ENCODE measurements around the gene STOML3.

Gene STOML3

DNA sequence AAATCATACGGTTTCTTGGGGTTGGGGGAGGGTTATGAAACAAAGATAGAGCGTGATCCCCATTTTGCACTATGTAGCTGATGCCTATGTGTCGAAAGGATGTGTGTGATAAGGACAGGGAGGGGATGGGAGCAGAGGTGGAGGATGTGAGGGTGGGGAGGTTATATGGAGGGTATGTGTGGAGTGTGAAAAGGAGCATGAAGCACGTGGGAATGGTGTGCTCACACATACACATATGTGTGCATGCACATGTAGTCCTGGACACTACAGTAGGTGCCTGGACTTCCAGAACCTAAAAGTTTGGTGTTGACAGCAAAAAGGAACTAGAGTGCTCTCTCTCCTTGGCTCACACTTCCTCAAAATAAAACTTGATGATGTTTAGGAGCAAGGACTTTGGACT lies 25.4 kb downstream of the STOML3 start:
- no peak for ATAC-seq (replicated peaks)

DNA sequence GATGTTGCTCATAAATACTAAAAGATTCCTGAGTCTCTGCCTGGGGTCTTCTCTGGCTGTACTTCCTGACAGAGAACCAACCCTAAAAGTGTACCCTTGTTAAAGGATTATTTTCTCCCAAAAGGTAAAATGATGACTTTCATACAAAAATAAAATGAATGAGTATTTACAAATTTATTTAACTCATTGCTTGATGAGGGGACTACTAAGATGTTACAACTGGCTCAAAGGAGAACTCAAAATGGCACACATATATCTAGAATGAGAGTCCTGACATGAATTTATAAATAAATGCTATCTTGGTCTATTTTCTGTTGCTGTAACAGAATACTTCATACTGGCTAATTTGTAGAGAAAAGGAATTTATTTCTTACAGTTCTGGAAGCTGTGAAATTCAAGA lies 30.5 kb downstream of the STOML3 start:
- Mint-ChIP-seq H3K9me3 (peaks cover 0 to 8% of the 10 kb centered on the region in 2 donors), H3K4me3 (no peak overlapping the region), H3K36me3 (no peaks in the 10 kb centered on the region), H3K27ac (no peak overlapping the region), H3K27me3 (peaks cover 0 to 15% of the 10 kb centered on the region in 2 donors), H3K4me1 (no peaks in the 10 kb centered on the region)
- DNase-seq (no peak), ATAC-seq (replicated peaks) (no peak)

More for the DNA sequence above, 25.4 kb downstream of the STOML3 start:
- Mint-ChIP-seq H3K27ac (no peak overlapping the region), H3K36me3 (no peaks in the 10 kb centered on the region), H3K4me1 (no peaks in the 10 kb centered on the region), H3K4me3 (no peak overlapping the region), H3K27me3 (peaks cover 0 to 7% of the 10 kb centered on the region in 2 donors), H3K9me3 (peaks cover 0 to 6% of the 10 kb centered on the region in 2 donors)
- no peak for DNase-seq

DNA sequence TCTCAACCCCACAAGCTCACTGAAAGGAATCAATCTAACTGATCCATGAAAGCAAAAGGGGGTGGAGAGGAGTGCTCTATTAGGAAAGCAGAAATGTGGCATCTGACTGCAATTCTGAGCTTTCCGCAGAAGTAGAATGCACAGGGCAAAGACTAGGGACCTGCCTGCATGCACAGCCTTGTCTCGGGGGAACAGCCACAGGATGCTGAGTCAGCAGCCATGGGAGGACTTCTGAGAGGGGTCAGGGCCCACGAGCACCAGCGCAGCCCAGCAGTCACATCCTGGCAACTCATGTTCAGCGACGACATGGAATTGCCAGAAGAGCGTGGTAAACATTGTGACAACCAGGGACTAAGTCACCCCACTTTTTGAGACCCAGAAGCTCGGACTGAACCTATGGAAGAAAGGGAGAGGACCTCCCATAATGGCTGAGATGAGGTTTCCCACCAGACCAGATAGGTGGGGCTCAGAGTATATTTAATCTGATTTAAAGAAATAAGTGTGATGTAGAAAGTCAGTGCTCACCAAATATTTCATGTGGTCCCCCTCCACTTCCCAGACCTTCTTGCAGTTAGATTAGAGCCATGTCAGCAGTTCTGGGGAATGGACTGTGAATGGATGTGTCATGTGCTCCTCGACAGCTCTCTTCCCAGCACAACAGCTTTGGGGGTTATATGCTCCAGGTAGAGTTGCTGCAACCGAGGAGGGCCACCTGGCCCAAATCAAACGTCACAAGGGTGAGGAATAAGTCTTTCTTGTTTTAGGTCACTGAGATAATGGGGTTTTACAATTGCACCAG lies 32.6 kb downstream of the STOML3 start:
- Mint-ChIP-seq H3K27me3 (peaks cover 3 to 20% of the 10 kb centered on the region in 2 donors), H3K27ac (no peak overlapping the region), H3K36me3 (no peaks in the 10 kb centered on the region), H3K9me3 (peaks cover 0 to 8% of the 10 kb centered on the region in 2 donors), H3K4me3 (no peak overlapping the region), H3K4me1 (no peaks in the 10 kb centered on the region)
- DNase-seq (no peak), ATAC-seq (replicated peaks) (no peak)

DNA sequence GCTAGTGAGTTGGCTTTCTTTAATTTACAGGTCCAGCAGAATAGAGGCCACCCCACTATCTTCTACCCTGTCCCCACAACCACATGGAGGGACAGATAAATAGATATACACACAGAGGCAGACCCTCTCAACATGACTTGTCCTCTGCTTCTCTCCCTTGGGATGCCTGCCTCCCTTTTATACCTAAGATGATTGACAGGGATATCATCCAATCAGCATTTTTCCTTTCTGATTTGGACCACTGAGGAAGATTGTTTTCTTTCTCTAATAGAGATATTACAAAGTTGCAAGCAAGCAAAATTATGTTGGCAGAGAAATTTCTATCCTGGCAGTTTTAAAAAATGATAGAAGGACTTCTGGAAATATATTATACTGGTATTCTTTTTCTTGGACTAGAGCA lies 35.8 kb downstream of the STOML3 start:
- Mint-ChIP-seq H3K9me3 (peaks cover 0 to under 1% of the 10 kb centered on the region in 2 donors), H3K4me1 (peaks cover 0 to 2% of the 10 kb centered on the region in 2 donors), H3K27me3 (peaks cover 9 to 20% of the 10 kb centered on the region in 2 donors), H3K36me3 (no peaks in the 10 kb centered on the region), H3K4me3 (no peak overlapping the region), H3K27ac (no peak overlapping the region)
- ATAC-seq (replicated peaks), result no peak
- DNase-seq, result no peak

DNA sequence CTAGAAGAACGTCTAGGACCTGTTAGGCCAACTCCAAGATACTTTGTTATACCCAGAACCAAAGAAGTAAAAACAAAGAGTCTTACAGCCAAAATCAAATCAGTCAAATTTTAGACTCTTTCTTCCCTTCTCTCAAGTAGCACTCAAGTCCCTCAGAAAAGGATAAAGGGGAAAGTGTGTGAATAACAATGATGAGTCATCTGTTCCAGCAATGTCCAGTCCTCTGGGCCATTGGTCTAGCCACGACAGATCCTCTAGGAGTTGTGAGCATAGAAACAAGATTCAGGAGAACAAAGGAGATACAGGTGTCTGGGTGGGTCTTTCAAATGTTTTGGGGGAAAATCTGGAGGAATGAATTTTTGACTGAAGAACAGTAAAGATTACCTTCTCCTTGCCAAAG lies 36.3 kb downstream of the STOML3 start:
- ATAC-seq (replicated peaks), result no peak
- H3K27me3 Mint-ChIP-seq, result peaks cover 11 to 20% of the 10 kb centered on the region in 2 donors

DNA sequence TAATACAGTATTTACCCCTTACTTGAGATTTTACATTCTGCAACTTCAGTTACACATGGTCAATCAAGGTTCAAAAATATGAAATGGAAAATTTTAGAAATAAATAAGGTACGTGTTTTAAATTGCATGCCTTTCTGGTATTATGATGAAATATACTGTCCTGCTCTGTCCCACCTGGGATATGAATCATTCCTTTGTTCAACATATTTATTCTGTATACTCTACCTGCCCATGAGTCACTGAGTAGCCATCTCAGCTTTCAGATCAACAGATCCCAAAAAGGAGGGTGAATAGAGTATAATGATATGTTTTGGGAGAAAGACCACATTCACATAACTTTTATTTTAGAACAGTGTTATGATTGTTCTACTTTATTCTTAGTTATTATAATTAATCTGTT lies 37.8 kb downstream of the STOML3 start:
- Mint-ChIP-seq H3K4me1 (peaks cover 0 to 2% of the 10 kb centered on the region in 2 donors), H3K9me3 (no peaks in the 10 kb centered on the region), H3K27me3 (peaks cover 11 to 16% of the 10 kb centered on the region in 2 donors), H3K36me3 (no peaks in the 10 kb centered on the region), H3K4me3 (no peak overlapping the region), H3K27ac (no peak overlapping the region)
- ATAC-seq (replicated peaks) (no peak), DNase-seq (no peak)

More for the DNA sequence above, 36.3 kb downstream of the STOML3 start:
- Mint-ChIP-seq H3K27ac (no peak overlapping the region), H3K9me3 (no peaks in the 10 kb centered on the region), H3K4me1 (peaks cover 0 to 2% of the 10 kb centered on the region in 2 donors), H3K4me3 (no peak overlapping the region), H3K36me3 (no peaks in the 10 kb centered on the region)
- DNase-seq, result no peak

DNA sequence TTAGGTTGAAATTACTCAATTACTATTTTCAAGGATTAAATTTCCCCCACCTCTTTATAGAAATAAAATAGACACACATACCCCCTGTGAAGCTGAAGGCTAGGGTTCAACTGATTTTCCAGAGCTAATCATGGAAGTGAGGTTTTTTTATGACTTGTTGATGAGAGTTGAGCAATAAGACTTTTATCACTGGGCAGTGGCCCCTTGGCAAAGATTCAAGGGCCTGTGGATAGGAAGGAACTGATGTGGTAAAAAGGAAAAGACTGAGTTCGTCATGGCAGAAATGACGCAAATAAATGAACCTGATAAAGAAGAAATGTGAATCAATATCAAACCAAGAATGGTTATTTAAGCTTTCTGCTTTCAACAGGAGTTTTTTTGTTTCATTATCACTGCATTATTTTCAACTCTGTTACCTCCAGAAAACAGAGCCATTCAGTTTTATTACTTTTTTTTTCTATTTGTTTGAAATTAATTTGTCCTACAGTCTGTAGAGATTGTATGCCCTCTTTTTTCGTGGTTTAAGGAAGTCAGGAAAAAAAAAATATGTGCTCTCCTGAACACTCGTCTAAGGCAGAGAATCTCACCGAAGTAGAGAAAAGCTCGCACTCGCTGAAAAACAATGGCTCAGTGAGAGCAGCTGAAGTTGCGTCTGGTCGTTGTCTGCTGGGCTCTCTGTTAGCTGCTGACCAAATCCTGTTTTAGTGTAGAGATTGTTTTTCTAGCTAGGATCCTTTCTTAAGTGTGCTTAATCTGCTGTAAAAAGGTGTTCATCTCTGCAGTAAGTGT lies 38.9 kb downstream of the STOML3 start:
- no peaks in the 10 kb centered on the region for H3K36me3 Mint-ChIP-seq
- H3K27ac Mint-ChIP-seq, result no peak overlapping the region
- peaks cover 0 to 2% of the 10 kb centered on the region in 2 donors for H3K4me1 Mint-ChIP-seq
- peaks cover 11 to 12% of the 10 kb centered on the region in 2 donors for H3K27me3 Mint-ChIP-seq
- DNase-seq (no peak), ATAC-seq (replicated peaks) (no peak)
- no peak overlapping the region for H3K4me3 Mint-ChIP-seq
- H3K9me3 Mint-ChIP-seq, result no peaks in the 10 kb centered on the region

DNA sequence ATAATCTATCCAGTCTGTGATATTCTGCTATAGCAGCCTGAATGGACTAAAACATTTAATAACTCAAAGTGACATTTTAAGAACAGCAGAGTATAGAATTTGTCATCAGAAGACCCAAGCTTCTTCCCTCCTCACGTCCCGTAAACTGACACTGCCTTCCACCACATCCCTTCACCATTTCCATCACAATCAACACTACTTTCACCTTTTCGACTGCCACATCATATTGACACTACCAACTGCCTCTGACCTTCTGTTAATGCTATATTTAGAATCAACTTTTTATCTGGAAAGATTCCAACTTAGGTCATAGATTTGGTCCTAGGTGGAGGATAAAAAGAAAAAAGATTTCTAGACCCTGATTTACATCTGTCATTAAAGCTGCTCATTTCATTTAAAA lies 39.6 kb downstream of the STOML3 start:
- ATAC-seq (replicated peaks), result peak in 1 of 2 donors; percentile 38
- Mint-ChIP-seq H3K36me3 (no peaks in the 10 kb centered on the region), H3K27ac (no peak overlapping the region), H3K4me1 (peaks cover 0 to 2% of the 10 kb centered on the region in 2 donors), H3K27me3 (peaks cover 11 to 16% of the 10 kb centered on the region in 2 donors), H3K9me3 (no peaks in the 10 kb centered on the region), H3K4me3 (no peak overlapping the region)
- DNase-seq, result no peak

DNA sequence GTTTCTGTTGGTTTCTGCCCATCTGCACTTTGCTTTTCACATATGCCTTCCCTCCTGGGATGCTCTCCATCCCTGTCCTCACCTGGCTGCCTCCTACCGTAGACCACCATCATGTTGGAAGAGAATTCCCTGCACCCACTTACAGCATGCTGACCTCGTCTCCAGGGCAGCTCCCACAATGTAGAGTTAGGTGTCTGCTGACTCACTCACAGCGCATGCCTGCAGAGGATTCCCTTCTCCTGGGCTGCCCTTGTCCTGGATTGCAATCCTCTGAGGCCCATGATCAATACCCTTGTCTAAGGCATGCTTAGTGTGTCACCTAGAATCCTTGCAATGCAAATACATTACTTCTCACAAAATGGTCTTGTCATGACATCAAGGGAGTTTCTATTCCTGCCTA lies 43.6 kb downstream of the STOML3 start:
- H3K9me3 Mint-ChIP-seq, result no peaks in the 10 kb centered on the region
- no peak overlapping the region for H3K4me3 Mint-ChIP-seq
- no peaks in the 10 kb centered on the region for H3K36me3 Mint-ChIP-seq
- no peak overlapping the region for H3K27ac Mint-ChIP-seq
- no peak for ATAC-seq (replicated peaks)
- DNase-seq, result no peak
- H3K4me1 Mint-ChIP-seq, result peaks cover 0 to 2% of the 10 kb centered on the region in 2 donors
- peaks cover 0 to 13% of the 10 kb centered on the region in 2 donors for H3K27me3 Mint-ChIP-seq

DNA sequence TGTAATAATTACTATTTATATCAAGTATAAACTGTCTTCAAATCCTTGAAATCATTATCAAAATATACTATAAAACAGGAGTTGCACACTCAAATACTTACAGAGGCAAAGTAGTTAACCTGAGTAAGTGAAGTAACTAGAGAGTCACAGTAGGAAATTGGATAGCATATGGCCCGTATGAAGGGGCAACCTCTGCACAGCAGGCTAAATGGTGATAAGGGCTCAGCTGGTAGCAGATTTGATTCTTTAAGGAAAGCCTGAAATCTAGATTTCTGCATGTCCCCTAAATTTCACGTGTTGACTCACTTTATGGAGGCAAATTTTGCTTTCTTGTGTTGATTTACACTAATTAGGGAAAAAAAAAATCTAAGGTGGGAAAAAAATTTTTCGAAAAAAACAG lies 46.4 kb downstream of the STOML3 start:
- Mint-ChIP-seq H3K4me1 (no peaks in the 10 kb centered on the region), H3K36me3 (no peaks in the 10 kb centered on the region), H3K27ac (no peak overlapping the region), H3K27me3 (peaks cover 0 to 5% of the 10 kb centered on the region in 2 donors), H3K4me3 (no peak overlapping the region), H3K9me3 (no peaks in the 10 kb centered on the region)
- no peak for DNase-seq
- no peak for ATAC-seq (replicated peaks)

DNA sequence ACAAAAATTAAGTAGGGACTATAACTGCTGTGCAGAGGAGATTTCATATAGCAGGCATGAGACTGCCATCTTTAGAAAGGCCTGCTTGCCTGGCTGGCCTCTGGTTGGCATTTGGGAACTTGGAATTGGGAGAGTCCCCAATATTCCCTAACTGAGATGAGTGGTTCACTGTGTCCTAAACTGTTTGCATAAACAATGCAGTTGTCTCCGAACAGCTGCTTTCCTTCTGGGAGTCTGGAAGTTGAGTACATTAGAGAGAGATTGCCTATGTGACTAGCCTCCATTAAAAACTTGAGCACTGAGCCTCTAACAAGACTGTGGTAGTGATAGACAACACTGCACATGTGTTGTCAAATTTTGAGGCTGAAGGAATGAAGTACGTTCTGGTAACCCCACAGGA lies 47.4 kb downstream of the STOML3 start:
- no peak for DNase-seq
- no peak for ATAC-seq (replicated peaks)
- Mint-ChIP-seq H3K4me1 (no peaks in the 10 kb centered on the region), H3K27ac (no peak overlapping the region), H3K9me3 (no peaks in the 10 kb centered on the region), H3K4me3 (no peak overlapping the region), H3K36me3 (no peaks in the 10 kb centered on the region), H3K27me3 (peaks cover 0 to 5% of the 10 kb centered on the region in 2 donors)

DNA sequence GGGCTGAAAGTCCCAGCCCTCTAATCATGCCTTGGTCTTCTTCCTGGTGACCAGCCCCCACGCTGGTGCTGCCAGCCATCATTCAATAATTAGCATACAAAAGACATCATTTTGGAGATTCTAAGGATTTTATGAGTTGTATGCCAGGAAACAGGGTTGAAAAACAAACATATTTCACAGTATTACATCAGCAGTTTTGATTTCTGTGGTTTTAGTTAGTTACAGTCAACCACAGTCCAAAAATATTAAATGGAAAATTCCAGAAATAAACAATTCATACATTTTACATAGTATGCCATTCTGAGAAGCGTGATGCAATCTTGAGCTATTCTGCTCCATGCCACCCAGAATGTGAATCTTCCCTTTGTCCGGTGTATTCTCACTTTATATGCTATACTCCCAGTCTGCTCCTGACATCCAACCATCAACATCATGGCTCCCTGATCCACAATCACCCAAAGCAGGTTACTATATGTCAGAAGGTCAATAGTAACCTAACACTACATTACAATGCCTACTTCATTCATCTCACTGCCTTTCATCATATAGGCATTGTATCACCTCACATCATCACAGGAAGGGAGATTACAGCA lies 49.2 kb downstream of the STOML3 start:
- Mint-ChIP-seq H3K27ac (no peak overlapping the region), H3K4me3 (no peak overlapping the region), H3K4me1 (no peaks in the 10 kb centered on the region), H3K9me3 (no peaks in the 10 kb centered on the region), H3K27me3 (peaks cover 0 to 1% of the 10 kb centered on the region in 2 donors), H3K36me3 (no peaks in the 10 kb centered on the region)
- DNase-seq (no peak), ATAC-seq (replicated peaks) (no peak)

DNA sequence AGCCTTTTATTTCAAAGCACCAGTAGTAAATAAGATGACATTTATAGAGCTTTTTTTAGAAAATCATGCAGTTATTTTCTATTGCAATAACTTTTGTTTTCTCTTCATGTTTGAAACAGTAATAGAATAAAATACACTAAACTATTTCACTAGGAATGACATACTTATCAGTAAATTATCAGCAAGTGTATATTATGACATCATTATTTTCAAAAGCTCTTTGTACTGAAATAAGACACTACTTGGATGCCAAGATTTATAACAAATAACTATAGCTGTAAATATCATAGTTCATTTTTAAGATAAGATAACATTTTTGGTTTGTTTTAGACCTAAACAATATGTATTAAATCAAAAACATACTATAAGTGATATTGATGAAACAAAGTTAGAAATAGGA lies 56.8 kb downstream of the STOML3 start:
- no peaks in the 10 kb centered on the region for H3K36me3 Mint-ChIP-seq
- no peaks in the 10 kb centered on the region for H3K9me3 Mint-ChIP-seq
- ATAC-seq (replicated peaks) (no peak), DNase-seq (no peak)
- no peak overlapping the region for H3K4me3 Mint-ChIP-seq
- H3K27me3 Mint-ChIP-seq, result no peaks in the 10 kb centered on the region
- H3K27ac Mint-ChIP-seq, result no peak overlapping the region
- no peaks in the 10 kb centered on the region for H3K4me1 Mint-ChIP-seq

DNA sequence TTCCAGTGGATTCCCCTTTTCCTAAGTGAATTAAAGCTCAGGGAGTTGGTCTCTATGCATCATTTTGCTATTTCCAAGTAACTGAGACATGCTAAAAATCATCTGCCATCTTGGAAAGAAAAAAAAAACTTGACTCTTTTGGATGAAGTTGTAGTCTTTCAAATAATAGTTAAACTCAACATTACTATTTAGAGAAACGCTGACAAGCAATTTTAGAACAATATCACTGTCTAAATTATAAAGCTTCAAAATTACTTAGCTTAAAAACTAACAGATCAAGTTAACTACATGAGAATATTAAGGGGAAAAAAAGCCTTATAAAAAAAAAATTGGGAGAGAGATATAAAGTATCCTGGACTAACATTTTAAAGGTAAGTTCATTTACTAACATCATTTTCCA lies 68.5 kb downstream of the STOML3 start:
- no peak overlapping the region for H3K27ac Mint-ChIP-seq
- no peaks in the 10 kb centered on the region for H3K36me3 Mint-ChIP-seq
- H3K4me1 Mint-ChIP-seq, result no peaks in the 10 kb centered on the region
- H3K9me3 Mint-ChIP-seq, result no peaks in the 10 kb centered on the region
- H3K27me3 Mint-ChIP-seq, result peaks cover 26 to 37% of the 10 kb centered on the region in 2 donors
- no peak overlapping the region for H3K4me3 Mint-ChIP-seq
- ATAC-seq (replicated peaks) (no peak), DNase-seq (no peak)
